T47D (cell line): Measurements from ENCODE around the gene ADIPOR2.
"Not testable (repeated sequence)": the region's sequence is repeated elsewhere in the genome, so short reads cannot be mapped to it uniquely, and the experiment has no call there.

ENCODE experiments used
- DNase-seq, 2 experiments: peaks; one replicate each; pipeline versions ENCODE4 v3.0.0 to v3.0.0-alpha.2; 2011 to 2012; ENCODE audit warnings: low read depth in 1 of 2, low spot score in 1 of 2
- JUND ChIP-seq: IDR thresholded peaks from 2 replicates; pipeline ENCODE4 v1.6.1; 2012; ENCODE audit warnings: low read depth
- in situ Hi-C: cut with HindIII; loops from 2 replicates; pipeline ENCODE4 v1.10.0; 2016; ENCODE audit warnings: low sequenced_read_pairs, low pct_unique_long_range_greater_than_20kb

The ADIPOR2 gene

GRCh38 chr12:1716215-1716862 lies 25.5 kb downstream of the ADIPOR2 start:
- no peak for DNase-seq
- TF ChIP-seq JUND: no peak
- in situ Hi-C loops: no loop called here

GRCh38 chr12:1716911-1717310 lies 26.0 kb downstream of the ADIPOR2 start:
- no peak for TF ChIP-seq JUND
- DNase-seq: no peak
- in situ Hi-C loops: no loop called here

GRCh38 chr12:1719139-1719538 lies 28.3 kb downstream of the ADIPOR2 start:
- in situ Hi-C loops: no loop called here
- no peak for TF ChIP-seq JUND
- no peak for DNase-seq

- DNase-seq: no peak
- no peak for TF ChIP-seq JUND
- in situ Hi-C loops: no loop called here
These were observed 29.6 kb downstream of the ADIPOR2 start for GRCh38 chr12:1720494-1720893.

- no peak for TF ChIP-seq JUND
- no peak for DNase-seq
- in situ Hi-C loops: no loop called here
These were observed 32.9 kb downstream of the ADIPOR2 start for GRCh38 chr12:1723721-1724120.

GRCh38 chr12:1724250-1724649 lies 33.4 kb downstream of the ADIPOR2 start:
- in situ Hi-C loops: no loop called here
- no peak for TF ChIP-seq JUND
- no peak for DNase-seq

- no peak for DNase-seq
- TF ChIP-seq JUND: no peak
- in situ Hi-C loops: no loop called here
These were observed 35.9 kb downstream of the ADIPOR2 start for GRCh38 chr12:1726753-1727152.

GRCh38 chr12:1728824-1729223 lies 38.0 kb downstream of the ADIPOR2 start:
- in situ Hi-C loops: no loop called here
- no peak for DNase-seq
- no peak for TF ChIP-seq JUND

GRCh38 chr12:1731019-1731687 lies 40.3 kb downstream of the ADIPOR2 start:
- in situ Hi-C loops: no loop called here
- no peak for TF ChIP-seq JUND
- DNase-seq: no peak

- DNase-seq, in situ Hi-C loops: not testable (repeated sequence)
These were observed 40.8 kb downstream of the ADIPOR2 start for GRCh38 chr12:1731688-1732078.

GRCh38 chr12:1732914-1733313 lies 42.0 kb downstream of the ADIPOR2 start:
- TF ChIP-seq JUND: no peak
- in situ Hi-C loops: no loop called here
- DNase-seq: no peak

GRCh38 chr12:1733712-1734111 lies 42.8 kb downstream of the ADIPOR2 start:
- in situ Hi-C loops, DNase-seq: not testable (repeated sequence)

GRCh38 chr12:1737652-1738286 lies 46.9 kb downstream of the ADIPOR2 start:
- DNase-seq: no peak
- no peak for TF ChIP-seq JUND
- in situ Hi-C loops: no loop called here

- TF ChIP-seq JUND: no peak
- in situ Hi-C loops: no loop called here
- DNase-seq: no peak
These were observed 47.6 kb downstream of the ADIPOR2 start for GRCh38 chr12:1738446-1738845.
